Panc1 (cell line): Measurements from ENCODE around the gene DDX19B. TPM values are rescaled to one million over a fixed set of nuclear protein-coding genes. Genes with fewer than 3 reads are reported as not detected.
"Not testable (repeated sequence)": the region's sequence is repeated elsewhere in the genome, so short reads cannot be mapped to it uniquely, and the experiment has no call there.

ENCODE experiments used
- ATAC-seq: fragments of 200-7000 bp; cut with Tn5 transposase; 2 replicates; pipeline ENCODE4 v1.9.1; 2020; ENCODE audit warnings: mild to moderate bottlenecking, moderate library complexity
- BruUV-seq: library from RNA; stranded (reverse); fragments of 400-500 nt; replicated peaks from 2 replicates; lab custom pipeline; 2021; lab: Mats Ljungman, UMichigan
- CTCF ChIA-PET: fragments of 300-600 bp; sonication (Branson Sonifier 250); formaldehyde crosslinking; loops from one replicate; lab custom pipeline; 2022; ENCODE audit warnings: antibody characterized with exemption; lab: Charles Lee
- POLR2A ChIA-PET: fragments of 300-600 bp; sonication (Branson Sonifier 250); formaldehyde crosslinking; loops from one replicate; lab custom pipeline; 2022; ENCODE audit warnings: antibody characterized with exemption; lab: Charles Lee
- DNase-seq: peaks from one replicate; pipeline ENCODE4 v3.0.0-alpha.2; 2010; ENCODE audit warnings: low read depth, low spot score
- H3K27ac ChIP-seq: 2 replicates; pipeline ENCODE4 v1.5.1; 2011; ENCODE audit warnings: mild to moderate bottlenecking, low read length, inconsistent platforms
- H3K27me3 ChIP-seq: fragments of 200-500 bp; sonication (Bioruptor generic); 2 replicates; pipeline ENCODE4 v1.6.0; 2014; ENCODE audit warnings: low read length, inconsistent platforms; ENCODE audit not compliant: control insufficient read depth, insufficient read depth
- H3K36me3 ChIP-seq: fragments of 200-500 bp; sonication (Bioruptor generic); 2 replicates; pipeline ENCODE4 v1.5.1; 2014; ENCODE audit warnings: inconsistent platforms, mild to moderate bottlenecking, low read length, moderate library complexity; ENCODE audit not compliant: control insufficient read depth, insufficient read depth
- H3K4me1 ChIP-seq: 2 replicates; pipeline ENCODE4 v1.5.1; 2011; ENCODE audit warnings: inconsistent platforms, mild to moderate bottlenecking, low read length, moderate library complexity; ENCODE audit not compliant: control insufficient read depth, insufficient read depth
- H3K4me3 ChIP-seq, 2 experiments: 2 replicates each; pipeline ENCODE4 v1.5.1; 2011 to 2012; ENCODE audit warnings: low read depth in 2 of 2, low read length in 2 of 2, mild to moderate bottlenecking in 2 of 2, inconsistent platforms in 1 of 2, moderate library complexity in 1 of 2
- H3K9me3 ChIP-seq: fragments of 200-500 bp; sonication (Bioruptor generic); 2 replicates; pipeline ENCODE4 v1.5.1; 2014; ENCODE audit warnings: low read depth, mild to moderate bottlenecking, inconsistent platforms, low read length, moderate library complexity; ENCODE audit not compliant: control insufficient read depth, insufficient read depth
- CTCF ChIP-seq: fragments of 450-650 bp; IDR thresholded peaks from 2 replicates; pipeline ENCODE4 v1.5.1; 2017; ENCODE audit warnings: mild to moderate bottlenecking
- POLR2AphosphoS5 ChIP-seq: IDR thresholded peaks from 2 replicates; pipeline ENCODE4 v1.6.1; 2012; ENCODE audit warnings: mild to moderate bottlenecking, low read depth, low read length, moderate library complexity
- REST ChIP-seq, 2 experiments: IDR thresholded peaks; 2 replicates each; pipeline ENCODE4 v1.6.1; 2011 to 2012; ENCODE audit warnings: low read depth in 2 of 2, control low read depth in 1 of 2, low read length in 1 of 2, mild to moderate bottlenecking in 1 of 2, moderate library complexity in 1 of 2; ENCODE audit not compliant: insufficient read depth in 1 of 2
- SIN3A ChIP-seq: IDR thresholded peaks from 2 replicates; pipeline ENCODE4 v1.6.1; 2012; ENCODE audit warnings: low read depth, mild to moderate bottlenecking, low read length, moderate library complexity, borderline replicate concordance; ENCODE audit not compliant: insufficient read depth
- TCF7L2 ChIP-seq: IDR thresholded peaks from 2 replicates; pipeline ENCODE4 v1.6.1; 2011; ENCODE audit warnings: mild to moderate bottlenecking, low read depth, low read length, inconsistent platforms
- in situ Hi-C: cut with HindIII; loops from 2 replicates; pipeline ENCODE4 v1.10.0; 2016; ENCODE audit warnings: low sequenced_read_pairs, low pct_unique_long_range_greater_than_20kb
- intact Hi-C: fragments of 100-400 bp; cut with micrococcal nuclease; formaldehyde crosslinking; loops from one replicate; pipeline ENCODE4 v1.10.0; 2022; ENCODE audit not compliant: unreplicated experiment
- total RNA-seq: library from RNA; stranded (reverse); gene quantifications from one replicate; pipeline ENCODE4 v1.2.1, GENCODE V29; 2021; ENCODE audit not compliant: unreplicated experiment

Gene DDX19B
- total RNA-seq, 1 experiment from 2014 or later, result 24.4 TPM

- DNase-seq (no peak), ATAC-seq (no peak)
- intact Hi-C loops (no loop called here), in situ Hi-C loops (no loop called here)
- no peaks in the 10 kb centered on the region for H3K9me3 ChIP-seq
- ChIA-PET POLR2A (no interaction called here), CTCF (no interaction called here)
- H3K27me3 ChIP-seq, result no peaks in the 10 kb centered on the region
- H3K27ac ChIP-seq, result no peak overlapping the region
- H3K4me1 ChIP-seq, result no peaks in the 10 kb centered on the region
- peaks cover 15% of the 10 kb centered on the region for H3K36me3 ChIP-seq
- TF ChIP-seq CTCF (no peak), TCF7L2 (no peak), REST (IDR thresholded peaks at IDR 0.05; ENCODE audit: insufficient read depth in 1 of 2, low read depth in 2 of 2, low read length in 1 of 2) (no peak), SIN3A (no peak), POLR2AphosphoS5 (no peak)
- no TSS peak for BruUV-seq
- H3K4me3 ChIP-seq, result no peak overlapping the region
Observed at GRCh38 chr16:70271696-70272095, 27.3 kb upstream of the DDX19B start.

- DNase-seq, result no peak
- H3K4me1 ChIP-seq, result no peaks in the 10 kb centered on the region
- CTCF ChIA-PET, result no interaction called here
- intact Hi-C loops (no loop called here), in situ Hi-C loops (no loop called here)
- no peaks in the 10 kb centered on the region for H3K27me3 ChIP-seq
- no peak overlapping the region for H3K27ac ChIP-seq
- ATAC-seq, result no peak
- H3K36me3 ChIP-seq, result peaks cover 11% of the 10 kb centered on the region
- H3K4me3 ChIP-seq, result no peak overlapping the region
- TF ChIP-seq REST (IDR thresholded peaks at IDR 0.05; ENCODE audit: insufficient read depth in 1 of 2, low read depth in 2 of 2, low read length in 1 of 2) (no peak), SIN3A (no peak), TCF7L2 (no peak), POLR2AphosphoS5 (no peak), CTCF (no peak)
- no TSS peak for BruUV-seq
- H3K9me3 ChIP-seq, result no peaks in the 10 kb centered on the region
- POLR2A ChIA-PET, result no interaction called here
Observed at GRCh38 chr16:70276392-70276791, 22.6 kb upstream of the DDX19B start.

- CTCF ChIA-PET, ATAC-seq, intact Hi-C loops, BruUV-seq, H3K27ac ChIP-seq, H3K36me3 ChIP-seq, H3K27me3 ChIP-seq, in situ Hi-C loops, DNase-seq, H3K9me3 ChIP-seq, H3K4me1 ChIP-seq: not testable (repeated sequence)
- peak overlapping the region; percentile 79 to 94 for H3K4me3 ChIP-seq
- POLR2A ChIA-PET, result interaction anchor here (0.6 kb wide), 1 partner anchor 23 kb away, joined by 3 read pairs; no protein-coding TSS in a partner anchor
Observed at GRCh38 chr16:70287304-70287971, 11.5 kb upstream of the DDX19B start.
